ENCODE results near the gene HPCAL1. TPM values are rescaled to one million over a fixed set of nuclear protein-coding genes. Genes with fewer than 3 reads are reported as not detected.

The HPCAL1 gene
- total RNA-seq, 2 experiments from 2014 or later = 9.2 to 9.7 TPM

DNA sequence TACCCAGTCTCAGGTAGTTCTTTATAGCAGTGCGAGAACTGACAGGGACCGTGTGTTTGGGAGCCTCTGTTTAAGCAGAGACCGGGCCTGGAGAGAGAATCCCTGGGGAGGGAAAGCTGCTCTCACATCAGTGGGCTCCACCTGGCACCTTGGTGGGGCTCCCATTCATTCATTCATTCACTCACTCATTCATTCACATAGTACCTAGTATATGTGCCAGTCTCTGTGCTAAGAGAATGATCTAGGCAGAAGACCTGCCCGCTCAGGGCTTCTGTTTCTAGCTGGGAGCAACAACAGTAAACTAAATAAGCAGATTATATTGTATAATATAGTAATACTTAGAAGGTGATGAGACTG lies 17.8 kb downstream of the HPCAL1 start:
- H3K4me1 ChIP-seq (ENCODE audit: insufficient read depth, low read length, poor library complexity, severe bottlenecking) = peaks cover 19% of the 10 kb centered on the region
- no peak overlapping the region for H2AFZ ChIP-seq (ENCODE audit: low read length)
- POLR2A ChIA-PET = interaction anchor here (0.6 kb wide), 1 partner anchor 383 kb away, joined by 3 read pairs; no protein-coding TSS in a partner anchor
- no peaks in the 10 kb centered on the region for H4K20me1 ChIP-seq (ENCODE audit: insufficient read depth, low read length)
- no peak for TF ChIP-seq EZH2phosphoT487 (IDR thresholded peaks at IDR 0.05; ENCODE audit: borderline replicate concordance, low read depth, low read length)
- TF ChIP-seq, protein P1, sequence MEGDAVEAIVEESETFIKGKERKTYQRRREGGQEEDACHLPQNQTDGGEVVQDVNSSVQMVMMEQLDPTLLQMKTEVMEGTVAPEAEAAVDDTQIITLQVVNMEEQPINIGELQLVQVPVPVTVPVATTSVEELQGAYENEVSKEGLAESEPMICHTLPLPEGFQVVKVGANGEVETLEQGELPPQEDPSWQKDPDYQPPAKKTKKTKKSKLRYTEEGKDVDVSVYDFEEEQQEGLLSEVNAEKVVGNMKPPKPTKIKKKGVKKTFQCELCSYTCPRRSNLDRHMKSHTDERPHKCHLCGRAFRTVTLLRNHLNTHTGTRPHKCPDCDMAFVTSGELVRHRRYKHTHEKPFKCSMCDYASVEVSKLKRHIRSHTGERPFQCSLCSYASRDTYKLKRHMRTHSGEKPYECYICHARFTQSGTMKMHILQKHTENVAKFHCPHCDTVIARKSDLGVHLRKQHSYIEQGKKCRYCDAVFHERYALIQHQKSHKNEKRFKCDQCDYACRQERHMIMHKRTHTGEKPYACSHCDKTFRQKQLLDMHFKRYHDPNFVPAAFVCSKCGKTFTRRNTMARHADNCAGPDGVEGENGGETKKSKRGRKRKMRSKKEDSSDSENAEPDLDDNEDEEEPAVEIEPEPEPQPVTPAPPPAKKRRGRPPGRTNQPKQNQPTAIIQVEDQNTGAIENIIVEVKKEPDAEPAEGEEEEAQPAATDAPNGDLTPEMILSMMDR (conservative IDR thresholded peaks at IDR 0.05; ENCODE audit: low read length) = no peak
- CTCF ChIA-PET (ENCODE audit: unreplicated experiment) = no interaction called here
- no peak overlapping the region for H3K4me2 ChIP-seq (ENCODE audit: low read length)
- no peaks in the 10 kb centered on the region for H3K9me3 ChIP-seq (ENCODE audit: low read length)
- H3K27ac ChIP-seq (ENCODE audit: low read depth, low read length, poor library complexity, severe bottlenecking) = no peak overlapping the region
- no peaks in the 10 kb centered on the region; the same call in 1 of the 2 replicates for H3K36me3 ChIP-seq (ENCODE audit: insufficient read depth, low read length)
- no peaks in the 10 kb centered on the region for H3K79me2 ChIP-seq (ENCODE audit: insufficient read depth, low read depth, low read length)
- H3K9me2 ChIP-seq (ENCODE audit: insufficient read depth, low read length) = no peaks in the 10 kb centered on the region
- intact Hi-C loops (cut with micrococcal nuclease; ENCODE audit: unreplicated experiment) = no loop called here
- no TSS peak for BruUV-seq (replicated peaks)
- DNase-seq (ENCODE audit: low spot score) = no peak
- no peak overlapping the region for H3K4me3 ChIP-seq (ENCODE audit: low read depth, low read length, poor library complexity, severe bottlenecking)

DNA sequence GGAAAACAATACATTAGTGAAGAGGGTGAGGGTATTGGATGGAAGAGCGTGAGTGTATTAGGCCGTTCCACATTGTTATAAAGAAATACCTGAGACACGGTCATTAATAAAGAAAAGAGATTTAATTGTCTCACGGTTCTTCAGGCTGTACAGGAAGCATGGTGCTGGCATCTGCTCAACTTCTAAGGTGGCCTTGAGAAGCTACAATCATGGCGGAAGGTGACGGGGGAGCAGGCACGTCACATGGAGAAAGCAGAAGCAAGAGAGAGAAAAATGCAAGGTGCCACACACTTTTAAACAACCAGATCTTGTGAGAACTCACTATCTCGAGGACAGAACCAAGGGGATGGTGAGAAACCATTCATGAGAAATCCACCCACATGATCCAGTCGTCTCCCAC lies 18.2 kb downstream of the HPCAL1 start:
- POLR2A ChIA-PET = no interaction called here
- no peak overlapping the region for H3K4me3 ChIP-seq (ENCODE audit: low read depth, low read length, poor library complexity, severe bottlenecking)
- BruUV-seq (replicated peaks) = no TSS peak

DNA sequence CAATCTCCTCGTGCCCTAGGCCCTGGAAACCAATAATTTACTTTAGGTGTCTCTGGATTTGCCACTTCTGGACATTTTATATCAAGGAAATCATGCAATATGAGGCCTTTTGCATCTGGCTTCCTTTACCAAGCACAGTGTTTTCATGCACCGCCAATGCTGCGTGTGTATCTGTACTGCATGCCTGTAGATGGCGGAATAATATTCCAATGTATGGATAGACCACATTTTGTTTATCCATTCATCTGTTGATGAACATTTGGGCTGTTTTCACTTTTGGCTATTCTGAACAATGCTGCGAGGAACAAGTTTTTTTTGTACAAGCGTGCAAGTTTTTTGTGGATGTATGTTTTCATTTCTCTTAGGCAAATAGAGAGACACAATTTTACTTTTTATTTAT lies 18.9 kb downstream of the HPCAL1 start:
- intact Hi-C loops (cut with micrococcal nuclease; ENCODE audit: unreplicated experiment) = no loop called here
- H3K9me2 ChIP-seq (ENCODE audit: insufficient read depth, low read length) = no peaks in the 10 kb centered on the region
- DNase-seq (ENCODE audit: low spot score) = no peak
- no peaks in the 10 kb centered on the region for H3K79me2 ChIP-seq (ENCODE audit: insufficient read depth, low read depth, low read length)
- no peak overlapping the region for H2AFZ ChIP-seq (ENCODE audit: low read length)
- CTCF ChIA-PET (ENCODE audit: unreplicated experiment) = no interaction called here
- no peak overlapping the region for H3K4me2 ChIP-seq (ENCODE audit: low read length)
- no peaks in the 10 kb centered on the region for H3K9me3 ChIP-seq (ENCODE audit: low read length)
- BruUV-seq (replicated peaks) = no TSS peak
- H3K4me1 ChIP-seq (ENCODE audit: insufficient read depth, low read length, poor library complexity, severe bottlenecking) = peaks cover 29% of the 10 kb centered on the region
- no peaks in the 10 kb centered on the region for H4K20me1 ChIP-seq (ENCODE audit: insufficient read depth, low read length)
- no peaks in the 10 kb centered on the region; the same call in 1 of the 2 replicates for H3K36me3 ChIP-seq (ENCODE audit: insufficient read depth, low read length)
- POLR2A ChIA-PET = interaction anchor here (0.6 kb wide), 1 partner anchor 493 kb away, joined by 4 read pairs; no protein-coding TSS in a partner anchor
- TF ChIP-seq EZH2phosphoT487 (IDR thresholded peaks at IDR 0.05; ENCODE audit: borderline replicate concordance, low read depth, low read length) = no peak
- TF ChIP-seq, protein P1 (conservative IDR thresholded peaks at IDR 0.05; ENCODE audit: low read length) = no peak
- no peak overlapping the region for H3K27ac ChIP-seq (ENCODE audit: low read depth, low read length, poor library complexity, severe bottlenecking)
- no peak overlapping the region for H3K4me3 ChIP-seq (ENCODE audit: low read depth, low read length, poor library complexity, severe bottlenecking)

More for the DNA sequence above, 18.2 kb downstream of the HPCAL1 start:
- intact Hi-C loops (cut with micrococcal nuclease; ENCODE audit: unreplicated experiment) = no loop called here
- H3K4me2 ChIP-seq (ENCODE audit: low read length) = no peak overlapping the region
- peaks cover 23% of the 10 kb centered on the region for H3K4me1 ChIP-seq (ENCODE audit: insufficient read depth, low read length, poor library complexity, severe bottlenecking)
- H2AFZ ChIP-seq (ENCODE audit: low read length) = no peak overlapping the region
- CTCF ChIA-PET (ENCODE audit: unreplicated experiment) = no interaction called here
- H3K36me3 ChIP-seq (ENCODE audit: insufficient read depth, low read length) = no peaks in the 10 kb centered on the region; the same call in 1 of the 2 replicates
- no peaks in the 10 kb centered on the region for H3K9me2 ChIP-seq (ENCODE audit: insufficient read depth, low read length)
- no peak for TF ChIP-seq EZH2phosphoT487 (IDR thresholded peaks at IDR 0.05; ENCODE audit: borderline replicate concordance, low read depth, low read length)
- TF ChIP-seq, protein P1 (conservative IDR thresholded peaks at IDR 0.05; ENCODE audit: low read length) = no peak
- DNase-seq (ENCODE audit: low spot score) = no peak
- H4K20me1 ChIP-seq (ENCODE audit: insufficient read depth, low read length) = no peaks in the 10 kb centered on the region
- no peaks in the 10 kb centered on the region for H3K79me2 ChIP-seq (ENCODE audit: insufficient read depth, low read depth, low read length)
- H3K27ac ChIP-seq (ENCODE audit: low read depth, low read length, poor library complexity, severe bottlenecking) = no peak overlapping the region
- no peaks in the 10 kb centered on the region for H3K9me3 ChIP-seq (ENCODE audit: low read length)

Measured in OCI-LY7 (cell line).